ENCODE results near the gene TIGD4. TPM values are rescaled to one million over a fixed set of nuclear protein-coding genes. Genes with fewer than 3 reads are reported as not detected.

TIGD4 gene
- total and polyA plus RNA-seq, 2 experiments from 2014 or later: 1.6 to 1.7 TPM

- Histone ChIP-seq H3K4me1 (ENCODE audit: insufficient read depth) (no peaks in the 10 kb centered on the region), H3K9me2 (ENCODE audit: insufficient read depth) (0 out of 2 replicates have a peak, but pooled peaks cover 6% of the 10 kb centered on the region), H2AFZ (no peak overlapping the region), H3K4me2 (no peak overlapping the region), H3K27ac (ENCODE audit: low read depth) (no peak overlapping the region), H3K36me3 (ENCODE audit: insufficient read depth) (no peaks in the 10 kb centered on the region; the same call in 1 of the 2 replicates), H4K20me1 (replicated peaks; ENCODE audit: insufficient read depth) (no peaks in the 10 kb centered on the region), H3K4me3 (no peak overlapping the region), H3K79me2 (replicated peaks; ENCODE audit: insufficient read depth) (no peaks in the 10 kb centered on the region; the same call in 1 of the 2 replicates), H3F3A (replicated peaks; ENCODE audit: low read depth) (no peaks in the 10 kb centered on the region), H3K27me3 (ENCODE audit: insufficient read depth) (no peaks in the 10 kb centered on the region)
- TF ChIP-seq ZNF114 (CRISPR knock-in tag; IDR thresholded peaks at IDR 0.05) (no peak), ZNF331 (CRISPR knock-in tag; IDR thresholded peaks at IDR 0.05; ENCODE audit: low read depth) (no peak)
- ATAC-seq (no peak), DNase-seq (ENCODE audit: low spot score) (no peak)
- peaks cover 3% of the 10 kb centered on the region for H3K27me3 Mint-ChIP-seq (ENCODE audit: insufficient read depth, low read depth, poor library complexity)
- no peaks in the 10 kb centered on the region; the same call in 2 of the 3 replicates for H3K4me1 Mint-ChIP-seq
- H3K36me3 Mint-ChIP-seq (ENCODE audit: low read depth): peaks cover 37% of the 10 kb centered on the region
- no peak overlapping the region for H3K27ac Mint-ChIP-seq
- no peak overlapping the region for H3K4me3 Mint-ChIP-seq
- peaks cover 13% of the 10 kb centered on the region; the same call in 2 of the 3 replicates for H3K9me3 Mint-ChIP-seq
These were observed 42.8 kb upstream of the TIGD4 start for GRCh38 chr4:152822323-152822722.

GRCh38 chr4:152820073-152820472 is 40.5 kb upstream of the TIGD4 start:
- Histone ChIP-seq H2AFZ (no peak overlapping the region), H3F3A (replicated peaks; ENCODE audit: low read depth) (no peaks in the 10 kb centered on the region), H3K79me2 (replicated peaks; ENCODE audit: insufficient read depth) (peaks cover 4% of the 10 kb centered on the region), H3K27me3 (ENCODE audit: insufficient read depth) (no peaks in the 10 kb centered on the region), H3K36me3 (ENCODE audit: insufficient read depth) (no peaks in the 10 kb centered on the region; the same call in 1 of the 2 replicates), H3K9me2 (ENCODE audit: insufficient read depth) (0 out of 2 replicates have a peak, but pooled peaks cover 6% of the 10 kb centered on the region), H4K20me1 (replicated peaks; ENCODE audit: insufficient read depth) (no peaks in the 10 kb centered on the region), H3K4me2 (no peak overlapping the region), H3K27ac (ENCODE audit: low read depth) (no peak overlapping the region), H3K4me1 (ENCODE audit: insufficient read depth) (0 out of 2 replicates have a peak, but pooled peaks cover under 1% of the 10 kb centered on the region), H3K4me3 (no peak overlapping the region)
- H3K36me3 Mint-ChIP-seq (ENCODE audit: low read depth): peaks cover 52% of the 10 kb centered on the region
- H3K27ac Mint-ChIP-seq: no peak overlapping the region
- TF ChIP-seq, protein P1, sequence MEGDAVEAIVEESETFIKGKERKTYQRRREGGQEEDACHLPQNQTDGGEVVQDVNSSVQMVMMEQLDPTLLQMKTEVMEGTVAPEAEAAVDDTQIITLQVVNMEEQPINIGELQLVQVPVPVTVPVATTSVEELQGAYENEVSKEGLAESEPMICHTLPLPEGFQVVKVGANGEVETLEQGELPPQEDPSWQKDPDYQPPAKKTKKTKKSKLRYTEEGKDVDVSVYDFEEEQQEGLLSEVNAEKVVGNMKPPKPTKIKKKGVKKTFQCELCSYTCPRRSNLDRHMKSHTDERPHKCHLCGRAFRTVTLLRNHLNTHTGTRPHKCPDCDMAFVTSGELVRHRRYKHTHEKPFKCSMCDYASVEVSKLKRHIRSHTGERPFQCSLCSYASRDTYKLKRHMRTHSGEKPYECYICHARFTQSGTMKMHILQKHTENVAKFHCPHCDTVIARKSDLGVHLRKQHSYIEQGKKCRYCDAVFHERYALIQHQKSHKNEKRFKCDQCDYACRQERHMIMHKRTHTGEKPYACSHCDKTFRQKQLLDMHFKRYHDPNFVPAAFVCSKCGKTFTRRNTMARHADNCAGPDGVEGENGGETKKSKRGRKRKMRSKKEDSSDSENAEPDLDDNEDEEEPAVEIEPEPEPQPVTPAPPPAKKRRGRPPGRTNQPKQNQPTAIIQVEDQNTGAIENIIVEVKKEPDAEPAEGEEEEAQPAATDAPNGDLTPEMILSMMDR (conservative IDR thresholded peaks at IDR 0.05; ENCODE audit: low read depth in 2 of 2): peak; percentile 43 to 51
- TF ChIP-seq, protein P2, sequence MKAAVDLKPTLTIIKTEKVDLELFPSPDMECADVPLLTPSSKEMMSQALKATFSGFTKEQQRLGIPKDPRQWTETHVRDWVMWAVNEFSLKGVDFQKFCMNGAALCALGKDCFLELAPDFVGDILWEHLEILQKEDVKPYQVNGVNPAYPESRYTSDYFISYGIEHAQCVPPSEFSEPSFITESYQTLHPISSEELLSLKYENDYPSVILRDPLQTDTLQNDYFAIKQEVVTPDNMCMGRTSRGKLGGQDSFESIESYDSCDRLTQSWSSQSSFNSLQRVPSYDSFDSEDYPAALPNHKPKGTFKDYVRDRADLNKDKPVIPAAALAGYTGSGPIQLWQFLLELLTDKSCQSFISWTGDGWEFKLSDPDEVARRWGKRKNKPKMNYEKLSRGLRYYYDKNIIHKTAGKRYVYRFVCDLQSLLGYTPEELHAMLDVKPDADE (IDR thresholded peaks at IDR 0.05): no peak
- no peak for TF ChIP-seq ZNF331 (CRISPR knock-in tag; IDR thresholded peaks at IDR 0.05; ENCODE audit: low read depth)
- no peak for TF ChIP-seq POLR2AphosphoS5 (IDR thresholded peaks at IDR 0.05; ENCODE audit: low read depth)
- no peak for TF ChIP-seq EZH2phosphoT487 (IDR thresholded peaks at IDR 0.05; ENCODE audit: unreplicated experiment)
- no peak for DNase-seq (ENCODE audit: low spot score)
- H3K4me1 Mint-ChIP-seq: peaks cover 3% of the 10 kb centered on the region; the same call in 2 of the 3 replicates
- no peak for ATAC-seq
- peaks cover 3% of the 10 kb centered on the region for H3K27me3 Mint-ChIP-seq (ENCODE audit: insufficient read depth, low read depth, poor library complexity)
- no peak overlapping the region for H3K4me3 Mint-ChIP-seq
- H3K9me3 Mint-ChIP-seq: peaks cover 17% of the 10 kb centered on the region

All from GM23338 (cell line).